HepG2 (cell line): ENCODE measurements around the gene SGSH. TPM values are rescaled to one million over a fixed set of nuclear protein-coding genes. Genes with fewer than 3 reads are reported as not detected.

Experiments used
- ASH2L ChIP-seq: fragments of 300-600, 200-600 bp; sonication (generic); IDR thresholded peaks from 2 replicates; pipeline ENCODE4 v1.7.0; 2017; ENCODE audit warnings: low read depth, mild to moderate bottlenecking, moderate library complexity, mixed read lengths, low read length; ENCODE audit not compliant: insufficient read length
- CEBPG ChIP-seq: IDR thresholded peaks from 2 replicates; pipeline ENCODE4 v1.6.1; 2016
- CENPT ChIP-seq: sonication (generic); formaldehyde crosslinking; IDR thresholded peaks from 2 replicates; pipeline ENCODE4 v1.8.0; 2022; ENCODE audit warnings: low read depth, mild to moderate bottlenecking, moderate library complexity, missing genetic modification reagents
- FOSL1 ChIP-seq: sonication (generic); formaldehyde crosslinking; IDR thresholded peaks from 2 replicates; pipeline ENCODE4 v1.9.0; 2021; ENCODE audit warnings: missing genetic modification reagents, borderline replicate concordance
- FOXA3 ChIP-seq: IDR thresholded peaks from 2 replicates; pipeline ENCODE4 v1.6.1; 2016; ENCODE audit warnings: missing genetic modification reagents, missing compliant biosample characterization
- FOXO1 ChIP-seq: sonication (generic); formaldehyde crosslinking; IDR thresholded peaks from 2 replicates; pipeline ENCODE4 v1.4.0; 2020; ENCODE audit warnings: missing genetic modification reagents
- FOXO4 ChIP-seq: sonication (generic); formaldehyde crosslinking; conservative IDR thresholded peaks from 2 replicates; pipeline ENCODE4 v1.8.1; 2023; ENCODE audit warnings: missing genetic modification reagents
- HMGXB4 ChIP-seq, 2 experiments: sonication (generic) in 1 of 2; formaldehyde crosslinking in 1 of 2; IDR thresholded peaks; 2 replicates each; pipeline versions ENCODE4 v1.4.0 to v1.6.1; 2018 to 2020; ENCODE audit warnings: missing genetic modification reagents in 2 of 2, borderline replicate concordance in 1 of 2, low read depth in 1 of 2, mild to moderate bottlenecking in 1 of 2, missing biosample characterization in 1 of 2
- ISL2 ChIP-seq: sonication (generic); formaldehyde crosslinking; IDR thresholded peaks from 2 replicates; pipeline ENCODE4 v1.5.0; 2020; ENCODE audit warnings: missing genetic modification reagents
- KDM6A ChIP-seq: IDR thresholded peaks from 2 replicates; pipeline ENCODE4 v1.6.1; 2016; ENCODE audit warnings: low read depth
- MTF1 ChIP-seq: sonication (generic); formaldehyde crosslinking; IDR thresholded peaks from 2 replicates; pipeline ENCODE4 v1.5.0; 2020; ENCODE audit warnings: missing genetic modification reagents
- PHF5A ChIP-seq: IDR thresholded peaks from one replicate; pipeline ENCODE4 v1.6.1; 2018; ENCODE audit warnings: low read depth, missing genetic modification reagents; ENCODE audit not compliant: unreplicated experiment
- REPIN1 ChIP-seq: sonication (generic); formaldehyde crosslinking; IDR thresholded peaks from 2 replicates; pipeline ENCODE4 v1.8.0; 2022; ENCODE audit warnings: missing genetic modification reagents, low read depth, mild to moderate bottlenecking, borderline replicate concordance
- RFX3 ChIP-seq: IDR thresholded peaks from 2 replicates; pipeline ENCODE4 v1.6.1; 2016; ENCODE audit warnings: missing biosample characterization, missing genetic modification reagents
- SALL2 ChIP-seq: sonication (generic); formaldehyde crosslinking; IDR thresholded peaks from 2 replicates; pipeline ENCODE4 v1.8.1; 2023; ENCODE audit warnings: mild to moderate bottlenecking, missing genetic modification reagents, inconsistent platforms
- SMAD1 ChIP-seq: sonication (generic); formaldehyde crosslinking; IDR thresholded peaks from 2 replicates; pipeline ENCODE4 v1.4.0; 2020; ENCODE audit warnings: missing genetic modification reagents, low read depth, mild to moderate bottlenecking, borderline replicate concordance
- SNAI1 ChIP-seq: sonication (generic); formaldehyde crosslinking; IDR thresholded peaks from 2 replicates; pipeline ENCODE4 v1.5.0; 2020; ENCODE audit warnings: mild to moderate bottlenecking, missing genetic modification reagents, borderline replicate concordance
- SP5 ChIP-seq: IDR thresholded peaks from 2 replicates; pipeline ENCODE4 v1.6.1; 2016; ENCODE audit warnings: low read depth, borderline replicate concordance
- TBX3 ChIP-seq: fragments of 450-650 bp; IDR thresholded peaks from 2 replicates; pipeline ENCODE4 v1.6.1; 2017; ENCODE audit warnings: antibody characterized with exemption, mild to moderate bottlenecking, inconsistent platforms, borderline replicate concordance
- TFE3 ChIP-seq: IDR thresholded peaks from 2 replicates; pipeline ENCODE4 v1.6.1; 2016
- TGIF2 ChIP-seq: IDR thresholded peaks from 2 replicates; pipeline ENCODE4 v1.6.1; 2016; ENCODE audit warnings: control low read depth, missing compliant biosample characterization
- ZNF207 ChIP-seq: fragments of 450-650 bp; IDR thresholded peaks from 2 replicates; pipeline ENCODE4 v1.6.1; 2016; ENCODE audit warnings: antibody characterized with exemption, borderline replicate concordance
- ZNF225 ChIP-seq: sonication (generic); formaldehyde crosslinking; IDR thresholded peaks from 2 replicates; pipeline ENCODE4 v1.4.0; 2020; ENCODE audit warnings: mild to moderate bottlenecking, missing genetic modification reagents
- ZNF234 ChIP-seq: sonication (generic); formaldehyde crosslinking; conservative IDR thresholded peaks from 2 replicates; pipeline ENCODE4 v1.5.1; 2020; ENCODE audit warnings: mild to moderate bottlenecking, missing genetic modification reagents
- ZNF337 ChIP-seq: sonication (generic); formaldehyde crosslinking; IDR thresholded peaks from 2 replicates; pipeline ENCODE4 v1.5.1; 2020; ENCODE audit warnings: missing genetic modification reagents, low read depth, mild to moderate bottlenecking, borderline replicate concordance
- ZNF367 ChIP-seq: sonication (generic); formaldehyde crosslinking; IDR thresholded peaks from 2 replicates; pipeline ENCODE4 v1.4.0; 2020; ENCODE audit warnings: missing genetic modification reagents, borderline replicate concordance
- ZNF557 ChIP-seq: sonication (generic); formaldehyde crosslinking; IDR thresholded peaks from 2 replicates; pipeline ENCODE4 v1.4.0; 2020; ENCODE audit warnings: missing genetic modification reagents
- ZNF7 ChIP-seq: IDR thresholded peaks from 2 replicates; pipeline ENCODE4 v1.6.1; 2016; ENCODE audit warnings: missing biosample characterization, missing genetic modification reagents
- ZNF740 ChIP-seq: sonication (generic); formaldehyde crosslinking; IDR thresholded peaks from 2 replicates; pipeline ENCODE4 v1.4.0; 2020; ENCODE audit warnings: missing genetic modification reagents
- polyA plus RNA-seq, 8 experiments: library from polyadenylated mRNA; depleted of rRNA in 3 of 8; stranded (reverse) in 7 of 8; unstranded in 1 of 8; fragments of >200 nt; fragmentation: Illumina TruSeq in 4 of 8; extraction: Trizol in 4 of 8; gene quantifications; 2 replicates each; pipeline versions ENCODE4 v1.2.1 to v1.2.3, GENCODE V29; 2011 to 2016; ENCODE audit warnings: low read depth in 4 of 8, missing spikeins in 1 of 8, mixed read lengths in 1 of 8; ENCODE audit not compliant: insufficient read depth in 1 of 8
- total RNA-seq, 5 experiments: library from RNA; depleted of rRNA; stranded (reverse); fragments of >200 nt; fragmentation: Illumina TruSeq; extraction: Trizol; gene quantifications; 2 replicates each; pipeline ENCODE4 v1.2.3, GENCODE V29; 2016; ENCODE audit warnings: low read depth in 1 of 5

SGSH gene
- total and polyA plus RNA-seq, 2 of the 13 experiments (the other 11 are each of a cell fraction or from before 2014, with no cell fraction given) = 12.2 to 17.6 TPM

- TF ChIP-seq HMGXB4 (CRISPR knock-in tag; IDR thresholded peaks at IDR 0.05; ENCODE audit: borderline replicate concordance in 1 of 2, low read depth in 1 of 2) = no peak
- no peak for TF ChIP-seq MTF1
- TF ChIP-seq ZNF7 = no peak
- TF ChIP-seq ISL2 (CRISPR knock-in tag) = no peak
- TF ChIP-seq REPIN1 = no peak
- no peak for TF ChIP-seq FOXO1 (CRISPR knock-in tag)
- TF ChIP-seq ZNF225 = no peak
- no peak for TF ChIP-seq ZNF367
- TF ChIP-seq TBX3 = no peak
- TF ChIP-seq CEBPG (CRISPR knock-in tag) = no peak
- TF ChIP-seq SALL2 (CRISPR knock-in tag) = no peak
- TF ChIP-seq ZNF740 = peak; percentile 89
- 0 out of 2 replicates have a peak, but pooled peaks have one; percentile 16 for TF ChIP-seq ZNF234
- no peak for TF ChIP-seq FOXA3 (CRISPR knock-in tag)
- TF ChIP-seq SMAD1 = no peak
- TF ChIP-seq SP5 (CRISPR knock-in tag) = no peak
- no peak for TF ChIP-seq ZNF207
- TF ChIP-seq FOSL1 (CRISPR knock-in tag) = peak; percentile 26; the same call in 1 of the 2 replicates
- TF ChIP-seq ZNF337 (CRISPR knock-in tag) = no peak
- no peak for TF ChIP-seq ASH2L
- no peak for TF ChIP-seq ZNF557 (CRISPR knock-in tag)
- TF ChIP-seq TFE3 (CRISPR knock-in tag) = no peak
- TF ChIP-seq RFX3 = no peak
- no peak for TF ChIP-seq SNAI1 (CRISPR knock-in tag)
- TF ChIP-seq TGIF2 (CRISPR knock-in tag) = no peak
- no peak for TF ChIP-seq KDM6A
- TF ChIP-seq PHF5A (CRISPR knock-in tag) = no peak
- TF ChIP-seq FOXO4 (CRISPR knock-in tag) = no peak
- TF ChIP-seq CENPT (CRISPR knock-in tag) = no peak
Measured at GRCh38 chr17:80220736-80221215, 643 bp upstream of the SGSH start (continued).
